Breast epithelium (tissue), 4 donors: ENCODE data around the gene MRPS12. TPM values are rescaled to one million over a fixed set of nuclear protein-coding genes. Genes with fewer than 3 reads are reported as not detected.
A peak's percentile ranks its signal among the peaks of the same experiment; 100 is the strongest.
"Not testable (repeated sequence)": the region's sequence is repeated elsewhere in the genome, so short reads cannot be mapped to it uniquely, and the experiment has no call there.

Experiments
- DNase-seq, 2 donors: peaks; one replicate each; pipeline ENCODE4 v3.0.0-alpha.2; 2019; ENCODE audit warnings: low spot score in 2 of 2
- H3K27ac ChIP-seq, 2 donors: fragments of 200-600 bp; sonication (generic) in 1 of 2; one replicate each; pipeline ENCODE4 v1.5.1; 2016 to 2019; ENCODE audit warnings: mild to moderate bottlenecking in 1 of 2
- H3K27me3 ChIP-seq, 2 donors: fragments of 200-600 bp; sonication (generic) in 1 of 2; one replicate each; pipeline versions ENCODE4 v1.5.1 to v1.6.0; 2017 to 2019; ENCODE audit warnings: control low read depth in 1 of 2, mild to moderate bottlenecking in 1 of 2
- H3K36me3 ChIP-seq: fragments of 200-600 bp; one replicate; pipeline ENCODE4 v1.5.1; 2019
- H3K4me1 ChIP-seq, 2 donors: fragments of 200-600 bp; sonication (generic); one replicate each; pipeline ENCODE4 v1.5.1; 2016 to 2019; ENCODE audit warnings: control low read depth in 1 of 2
- H3K4me3 ChIP-seq, 3 donors: fragments of 200-600 bp; sonication (generic); 1 replicate in 2 of 3; 2 replicates in 1 of 3; pipeline ENCODE4 v1.5.1; 2016 to 2019; ENCODE audit warnings: mild to moderate bottlenecking in 3 of 3, moderate library complexity in 2 of 3
- H3K9me3 ChIP-seq, 2 donors: fragments of 200-600 bp; sonication (generic) in 1 of 2; one replicate each; pipeline ENCODE4 v1.5.1; 2016 to 2019; ENCODE audit warnings: control low read depth in 1 of 2
- CTCF ChIP-seq, 3 donors: fragments of 450-650 bp; IDR thresholded peaks; one replicate each; pipeline ENCODE4 v1.5.1; 2016 to 2017; ENCODE audit warnings: antibody characterized with exemption in 3 of 3, mild to moderate bottlenecking in 3 of 3, moderate library complexity in 3 of 3
- POLR2A ChIP-seq: fragments of 450-650 bp; IDR thresholded peaks from one replicate; pipeline ENCODE4 v1.6.1; 2016; ENCODE audit warnings: antibody characterized with exemption, mild to moderate bottlenecking, moderate library complexity
- POLR2AphosphoS5 ChIP-seq, 3 donors: sonication (generic); formaldehyde crosslinking; IDR thresholded peaks; one replicate each; pipeline ENCODE4 v1.6.1; 2017; ENCODE audit warnings: antibody characterized with exemption in 3 of 3
- intact Hi-C: fragments of 100-400 bp; cut with DNase I; formaldehyde crosslinking; loops from one replicate; pipeline ENCODE4 v1.15.1; 2023; ENCODE audit warnings: low total_unique reads
- total RNA-seq, 3 donors: library from RNA; depleted of rRNA; stranded (reverse); fragments of >200 nt; gene quantifications; one replicate each; pipeline ENCODE4 v1.1.0, GENCODE V29; 2016

Gene MRPS12
- total RNA-seq, 3 donors from 2014 or later, result 27.5 to 41.0 (median 29.3) TPM

- Histone ChIP-seq H3K4me3 (no peak overlapping the region), H3K9me3 (no peaks in the 10 kb centered on the region), H3K36me3 (no peaks in the 10 kb centered on the region), H3K27me3 (no peaks in the 10 kb centered on the region), H3K4me1 (peaks cover 0 to 8% of the 10 kb centered on the region in 2 donors), H3K27ac (no peak overlapping the region)
- intact Hi-C loops, result no loop called here
- TF ChIP-seq POLR2AphosphoS5 (IDR thresholded peaks at IDR 0.05) (no peak), CTCF (IDR thresholded peaks at IDR 0.05) (peak in 1 of 3 donors; percentile 13), POLR2A (no peak)
- DNase-seq, result no peak
Observed at GRCh38 chr19:38932425-38933179, 1.9 kb downstream of the MRPS12 start.

DNA sequence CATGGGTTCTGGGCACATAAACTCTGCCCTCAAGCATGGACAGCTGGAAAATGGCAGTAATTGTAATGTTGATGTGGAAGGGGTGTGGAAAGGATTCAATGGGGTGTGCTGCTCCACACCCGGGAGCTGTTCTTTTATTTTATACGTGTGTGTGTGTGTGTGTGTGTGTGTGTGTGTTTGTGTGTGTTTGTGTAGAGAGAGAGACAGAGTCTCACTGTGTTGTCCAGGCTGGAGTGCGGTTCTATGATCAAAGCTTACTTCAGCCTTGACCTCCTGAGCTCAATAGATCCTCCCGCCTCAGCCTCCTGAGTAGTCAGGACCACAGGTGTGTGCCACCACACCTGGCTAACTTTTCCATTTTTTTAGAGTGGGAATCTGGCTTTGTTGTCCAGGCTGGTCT, 2.8 kb downstream of the MRPS12 start:
- no peaks in the 10 kb centered on the region for H3K36me3 ChIP-seq
- intact Hi-C loops, result no loop called here
- no peaks in the 10 kb centered on the region for H3K9me3 ChIP-seq
- H3K27me3 ChIP-seq, result no peaks in the 10 kb centered on the region
- TF ChIP-seq CTCF (IDR thresholded peaks at IDR 0.05), result no peak
- no peak for TF ChIP-seq POLR2A
- no peak for TF ChIP-seq POLR2AphosphoS5 (IDR thresholded peaks at IDR 0.05)
- peaks cover 0 to 8% of the 10 kb centered on the region in 2 donors for H3K4me1 ChIP-seq
- H3K27ac ChIP-seq, result no peak overlapping the region
- DNase-seq, result no peak
- H3K4me3 ChIP-seq, result no peak overlapping the region

DNA sequence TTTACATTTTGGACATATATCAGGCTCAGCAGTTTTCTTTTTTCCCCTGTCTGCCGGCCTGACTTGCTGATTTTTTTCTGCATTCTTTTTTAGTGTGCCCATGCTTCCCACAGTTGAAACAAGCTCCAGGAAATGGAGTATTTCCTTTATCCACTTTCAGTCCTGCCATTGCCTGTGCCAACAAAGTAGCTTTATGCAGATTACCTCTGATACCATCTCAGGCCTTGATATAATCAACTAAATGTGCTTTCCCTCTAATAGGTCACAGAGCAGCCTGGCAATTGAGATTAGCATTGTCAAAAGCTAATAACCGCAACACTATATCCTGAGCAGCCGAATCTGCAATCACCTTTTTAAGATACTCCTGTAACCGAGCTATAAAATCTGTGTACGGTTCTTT, 9.2 kb downstream of the MRPS12 start:
- Histone ChIP-seq H3K9me3 (no peaks in the 10 kb centered on the region), H3K27ac (no peak overlapping the region), H3K4me3 (no peak overlapping the region), H3K4me1 (no peaks in the 10 kb centered on the region), H3K36me3 (no peaks in the 10 kb centered on the region), H3K27me3 (no peaks in the 10 kb centered on the region)
- intact Hi-C loops, result no loop called here
- DNase-seq, result no peak
- TF ChIP-seq POLR2AphosphoS5 (IDR thresholded peaks at IDR 0.05) (no peak), POLR2A (no peak)

- H3K4me3 ChIP-seq, DNase-seq, H3K27ac ChIP-seq, H3K4me1 ChIP-seq, H3K9me3 ChIP-seq, intact Hi-C loops, H3K27me3 ChIP-seq, H3K36me3 ChIP-seq: not testable (repeated sequence)
Observed at GRCh38 chr19:38941466-38941865, 10.7 kb downstream of the MRPS12 start.

DNA sequence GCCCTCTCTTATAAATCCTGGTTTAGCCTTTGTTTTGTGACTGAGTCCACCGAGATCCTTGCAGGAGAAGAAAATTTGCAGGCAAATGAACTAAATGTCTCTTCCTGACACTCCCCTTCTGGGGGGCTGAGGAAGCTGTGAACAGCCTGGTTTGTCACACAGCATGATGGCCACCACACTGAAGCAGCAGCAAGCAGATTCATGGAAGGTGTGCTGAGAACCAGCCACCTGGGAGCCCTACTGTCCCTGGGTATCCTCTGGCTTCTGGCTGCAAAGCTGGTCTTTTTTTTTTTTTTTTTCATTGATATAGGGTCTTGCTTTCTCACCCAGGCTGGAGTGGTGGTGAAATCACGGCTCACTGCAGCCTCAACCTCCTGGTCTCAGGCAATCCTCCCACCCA, 11.2 kb downstream of the MRPS12 start:
- no peak for DNase-seq
- TF ChIP-seq CTCF (IDR thresholded peaks at IDR 0.05), result no peak
- no peak for TF ChIP-seq POLR2A
- Histone ChIP-seq H3K36me3 (no peaks in the 10 kb centered on the region), H3K9me3 (no peaks in the 10 kb centered on the region), H3K4me3 (no peak overlapping the region), H3K27ac (no peak overlapping the region), H3K27me3 (no peaks in the 10 kb centered on the region), H3K4me1 (no peaks in the 10 kb centered on the region)
- intact Hi-C loops, result no loop called here

DNA sequence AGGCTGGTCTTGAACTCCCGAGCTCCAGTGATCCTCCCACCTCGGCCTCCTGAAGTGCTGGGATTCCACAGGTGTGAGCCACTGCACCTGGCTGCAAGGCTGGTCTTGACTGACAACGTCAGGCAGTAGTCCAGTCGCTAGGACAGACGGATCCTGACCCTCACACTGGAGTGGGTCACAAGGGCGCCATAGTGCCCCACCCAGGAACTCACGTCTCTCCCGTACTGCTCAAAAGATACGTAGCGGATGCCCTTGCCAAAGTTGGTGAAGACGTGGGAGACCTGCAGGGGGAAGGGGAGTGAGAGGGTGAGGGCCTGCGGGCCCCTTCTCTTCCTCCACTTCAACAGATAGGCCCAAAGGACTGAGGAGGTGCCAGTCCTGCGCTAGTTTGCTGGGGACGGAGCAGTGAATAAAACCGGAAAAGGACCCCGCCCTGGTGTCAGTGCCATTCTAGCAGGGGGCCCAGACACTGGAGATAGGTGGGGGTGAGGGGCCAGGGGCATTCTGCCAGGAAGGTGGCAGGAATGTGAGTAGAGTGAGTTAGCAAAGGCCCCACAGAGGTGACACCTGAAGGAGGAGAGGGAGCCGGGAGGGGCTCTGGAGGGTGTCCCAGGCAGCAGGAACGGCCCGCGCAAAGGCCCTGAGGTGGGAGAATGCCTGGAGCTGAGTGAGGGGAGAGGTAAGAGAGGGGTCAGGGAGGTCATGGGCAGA, 11.9 kb downstream of the MRPS12 start:
- Histone ChIP-seq H3K4me3 (no peak overlapping the region), H3K27ac (no peak overlapping the region)
- intact Hi-C loops, result no loop called here

More for the DNA sequence above, 11.9 kb downstream of the MRPS12 start:
- no peak for DNase-seq
- Histone ChIP-seq H3K9me3 (no peaks in the 10 kb centered on the region), H3K36me3 (no peaks in the 10 kb centered on the region), H3K27me3 (no peaks in the 10 kb centered on the region), H3K4me1 (no peaks in the 10 kb centered on the region)
- TF ChIP-seq POLR2AphosphoS5 (IDR thresholded peaks at IDR 0.05), result no peak
- TF ChIP-seq POLR2A, result no peak
- no peak for TF ChIP-seq CTCF (IDR thresholded peaks at IDR 0.05)
